ENCODE results near the gene SPPL3.
"Not testable (repeated sequence)": the region's sequence is repeated elsewhere in the genome, so short reads cannot be mapped to it uniquely, and the experiment has no call there.

SPPL3 gene

GRCh38 chr12:120847392-120847791 lies 56.8 kb downstream of the SPPL3 start:
- Histone ChIP-seq H3K36me3 (ENCODE audit: control insufficient read depth, insufficient read depth, low read length) (no peaks in the 10 kb centered on the region), H3K27me3 (ENCODE audit: control insufficient read depth, insufficient read depth, low read length) (no peaks in the 10 kb centered on the region), H3K9me3 (ENCODE audit: control insufficient read depth, low read length) (no peaks in the 10 kb centered on the region), H3K9ac (ENCODE audit: low read length) (no peak overlapping the region), H3K4me3 (ENCODE audit: low read length) (no peak overlapping the region), H3K4me1 (ENCODE audit: control insufficient read depth, insufficient read depth, low read length) (peaks cover 22% of the 10 kb centered on the region)

DNA sequence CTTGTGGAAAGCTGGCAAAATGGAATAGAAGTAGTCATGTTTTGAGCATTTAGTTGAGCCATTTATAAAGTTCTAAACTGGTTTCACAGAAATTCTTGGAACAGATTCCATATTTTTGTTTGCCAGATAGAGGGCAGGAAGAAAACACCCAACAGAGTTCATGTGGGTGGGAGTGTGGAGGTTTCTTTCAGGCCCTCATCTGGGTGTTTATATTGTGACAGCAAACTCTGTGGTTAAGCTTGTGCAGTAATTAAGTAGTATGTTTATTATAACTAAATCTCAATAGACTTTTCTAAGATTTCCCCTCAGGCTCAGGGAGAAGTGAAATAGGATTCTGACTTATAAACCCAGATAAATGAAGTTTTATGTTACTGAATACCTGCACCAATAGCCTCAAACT lies 57.4 kb downstream of the SPPL3 start:
- Histone ChIP-seq H3K4me3 (ENCODE audit: low read length) (no peak overlapping the region), H3K9me3 (ENCODE audit: control insufficient read depth, low read length) (no peaks in the 10 kb centered on the region), H3K4me1 (ENCODE audit: control insufficient read depth, insufficient read depth, low read length) (peaks cover 22% of the 10 kb centered on the region), H3K9ac (ENCODE audit: low read length) (no peak overlapping the region), H3K27me3 (ENCODE audit: control insufficient read depth, insufficient read depth, low read length) (no peaks in the 10 kb centered on the region), H3K36me3 (ENCODE audit: control insufficient read depth, insufficient read depth, low read length) (no peaks in the 10 kb centered on the region)

DNA sequence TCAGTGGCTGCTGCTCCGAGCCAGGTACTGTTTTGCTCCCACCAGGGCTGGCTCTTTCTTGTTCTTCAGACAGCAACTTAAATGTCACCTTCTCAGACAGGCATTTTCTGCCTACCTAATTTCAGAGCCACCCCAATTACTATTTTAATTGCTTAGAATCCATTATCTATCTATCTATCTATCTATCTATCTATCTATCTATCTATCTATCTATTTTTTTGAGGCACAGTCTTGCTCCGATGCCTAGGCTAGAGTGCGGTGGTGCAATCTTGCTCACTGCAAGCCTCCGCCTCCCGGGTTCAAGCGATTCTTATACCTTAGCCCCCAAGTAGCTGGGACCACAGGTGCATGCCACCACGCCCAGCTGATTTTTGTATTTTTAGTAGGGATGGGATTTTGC lies 58.5 kb downstream of the SPPL3 start:
- no peaks in the 10 kb centered on the region for H3K36me3 ChIP-seq (ENCODE audit: control insufficient read depth, insufficient read depth, low read length)
- H3K4me1 ChIP-seq (ENCODE audit: control insufficient read depth, insufficient read depth, low read length), result peaks cover 22% of the 10 kb centered on the region
- H3K9me3 ChIP-seq (ENCODE audit: control insufficient read depth, low read length), result no peaks in the 10 kb centered on the region
- H3K9ac ChIP-seq (ENCODE audit: low read length), result no peak overlapping the region
- no peaks in the 10 kb centered on the region for H3K27me3 ChIP-seq (ENCODE audit: control insufficient read depth, insufficient read depth, low read length)
- H3K4me3 ChIP-seq (ENCODE audit: low read length), result no peak overlapping the region

DNA sequence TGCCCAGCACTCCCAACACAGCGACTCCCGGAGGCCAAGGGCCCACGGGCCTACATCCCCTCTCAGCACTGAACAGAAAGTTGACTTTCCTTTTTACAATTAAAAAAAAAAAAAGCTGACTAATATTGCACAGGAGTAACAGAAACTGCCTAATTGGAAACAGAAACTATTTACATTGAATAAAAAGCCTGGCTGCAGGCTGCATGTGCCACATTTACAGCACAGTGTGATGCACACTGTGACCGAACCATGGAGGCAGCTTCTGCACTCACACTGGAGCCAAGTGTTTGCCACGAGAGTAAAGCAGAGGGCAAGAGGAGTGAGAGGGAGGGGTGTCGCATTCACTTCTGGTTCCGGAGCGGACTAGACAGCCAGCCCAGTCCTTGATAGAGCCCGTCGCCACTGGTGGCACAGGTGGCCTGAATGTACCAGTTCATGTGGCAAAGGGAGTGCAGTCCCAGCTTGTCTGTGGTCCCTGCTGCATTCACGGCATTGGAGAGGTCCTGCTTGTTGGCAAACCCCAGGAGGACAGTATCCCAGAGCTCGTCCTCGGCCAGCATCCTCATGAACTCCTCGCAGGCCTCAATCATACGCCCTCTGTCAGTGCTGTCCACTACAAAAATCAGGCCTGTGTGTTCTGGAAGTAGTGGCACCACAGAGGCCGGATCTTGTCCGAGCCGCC lies 59.2 kb downstream of the SPPL3 start:
- H3K9ac ChIP-seq (ENCODE audit: low read length), result no peak overlapping the region
- peaks cover 17% of the 10 kb centered on the region for H3K4me1 ChIP-seq (ENCODE audit: control insufficient read depth, insufficient read depth, low read length)
- no peaks in the 10 kb centered on the region for H3K9me3 ChIP-seq (ENCODE audit: control insufficient read depth, low read length)

GRCh38 chr12:120844297-120844696 lies 59.9 kb downstream of the SPPL3 start:
- no peak overlapping the region for H3K4me3 ChIP-seq (ENCODE audit: low read length)
- no peaks in the 10 kb centered on the region for H3K9me3 ChIP-seq (ENCODE audit: control insufficient read depth, low read length)
- no peaks in the 10 kb centered on the region for H3K36me3 ChIP-seq (ENCODE audit: control insufficient read depth, insufficient read depth, low read length)
- no peaks in the 10 kb centered on the region for H3K27me3 ChIP-seq (ENCODE audit: control insufficient read depth, insufficient read depth, low read length)
- no peak overlapping the region for H3K9ac ChIP-seq (ENCODE audit: low read length)
- H3K4me1 ChIP-seq (ENCODE audit: control insufficient read depth, insufficient read depth, low read length), result peaks cover 16% of the 10 kb centered on the region

More for the DNA sequence above, 59.2 kb downstream of the SPPL3 start:
- Histone ChIP-seq H3K4me3 (ENCODE audit: low read length) (no peak overlapping the region), H3K36me3 (ENCODE audit: control insufficient read depth, insufficient read depth, low read length) (no peaks in the 10 kb centered on the region), H3K27me3 (ENCODE audit: control insufficient read depth, insufficient read depth, low read length) (no peaks in the 10 kb centered on the region)

DNA sequence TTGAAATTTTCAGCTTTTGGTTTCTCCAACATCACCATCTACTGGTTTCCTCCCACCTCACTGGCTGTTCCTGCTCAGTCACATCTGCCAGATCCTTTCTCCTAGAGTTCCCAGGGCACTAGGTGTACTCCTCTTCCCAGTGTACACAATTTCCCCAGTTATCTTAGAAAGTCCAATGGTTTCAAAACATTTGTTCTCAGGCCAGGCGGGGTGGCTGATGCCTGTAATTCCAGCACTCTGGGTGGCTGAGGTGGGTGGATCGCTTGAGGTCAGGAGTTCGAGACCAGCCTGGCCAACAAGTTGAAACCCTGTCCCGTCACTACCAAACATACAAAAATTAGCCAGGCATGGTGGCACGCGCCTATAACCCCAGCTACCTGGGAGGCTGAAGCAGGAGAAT lies 60.7 kb downstream of the SPPL3 start:
- no peak overlapping the region for H3K9ac ChIP-seq (ENCODE audit: low read length)

DNA sequence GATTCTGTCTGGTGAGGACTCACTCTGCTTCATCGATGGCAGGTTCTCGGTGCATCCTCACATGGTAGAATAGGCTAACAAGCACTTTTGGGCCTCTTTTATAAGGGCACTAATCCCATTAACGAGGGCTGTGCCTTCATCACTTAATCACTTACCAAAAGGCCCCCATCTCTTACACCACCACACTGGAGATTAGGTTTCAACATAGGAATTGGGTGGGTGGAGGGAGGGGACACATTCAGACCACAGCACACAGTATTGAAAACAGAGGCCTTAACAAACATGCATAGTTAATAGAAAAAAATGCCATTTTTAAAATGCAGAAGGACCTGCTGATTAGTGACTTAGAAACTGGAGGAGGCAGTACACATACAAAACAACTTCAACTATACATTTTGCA lies 61.6 kb downstream of the SPPL3 start:
- Histone ChIP-seq H3K4me3 (ENCODE audit: low read length) (no peak overlapping the region), H3K9ac (ENCODE audit: low read length) (no peak overlapping the region), H3K9me3 (ENCODE audit: control insufficient read depth, low read length) (no peaks in the 10 kb centered on the region), H3K27me3 (ENCODE audit: control insufficient read depth, insufficient read depth, low read length) (no peaks in the 10 kb centered on the region), H3K36me3 (ENCODE audit: control insufficient read depth, insufficient read depth, low read length) (no peaks in the 10 kb centered on the region), H3K4me1 (ENCODE audit: control insufficient read depth, insufficient read depth, low read length) (peaks cover 8% of the 10 kb centered on the region)

More for the DNA sequence above, 60.7 kb downstream of the SPPL3 start:
- no peak overlapping the region for H3K4me3 ChIP-seq (ENCODE audit: low read length)
- H3K4me1 ChIP-seq (ENCODE audit: control insufficient read depth, insufficient read depth, low read length), result peaks cover 15% of the 10 kb centered on the region
- no peaks in the 10 kb centered on the region for H3K36me3 ChIP-seq (ENCODE audit: control insufficient read depth, insufficient read depth, low read length)
- no peaks in the 10 kb centered on the region for H3K27me3 ChIP-seq (ENCODE audit: control insufficient read depth, insufficient read depth, low read length)
- H3K9me3 ChIP-seq (ENCODE audit: control insufficient read depth, low read length), result no peaks in the 10 kb centered on the region

DNA sequence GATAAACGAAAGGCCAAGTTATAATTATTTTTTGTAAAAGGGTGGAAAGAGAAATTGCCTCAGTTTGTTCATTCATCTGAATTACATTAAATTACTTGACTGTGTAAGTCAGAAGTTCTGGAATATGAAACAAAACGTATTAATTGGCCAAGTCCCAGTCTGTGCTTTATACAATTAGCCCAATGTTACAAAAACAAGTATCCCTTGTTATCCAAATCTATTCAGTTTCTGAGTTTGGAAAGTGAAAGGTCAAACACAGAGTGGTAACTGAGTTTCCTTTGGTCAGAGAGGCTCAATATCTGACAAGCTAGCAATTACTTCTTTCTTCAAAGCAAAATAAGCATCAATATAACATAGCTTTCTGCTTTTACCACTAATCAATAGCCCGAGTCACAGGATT lies 62.6 kb downstream of the SPPL3 start:
- Histone ChIP-seq H3K36me3 (ENCODE audit: control insufficient read depth, insufficient read depth, low read length) (no peaks in the 10 kb centered on the region), H3K4me3 (ENCODE audit: low read length) (no peak overlapping the region), H3K9me3 (ENCODE audit: control insufficient read depth, low read length) (no peaks in the 10 kb centered on the region), H3K4me1 (ENCODE audit: control insufficient read depth, insufficient read depth, low read length) (peaks cover 1% of the 10 kb centered on the region), H3K27me3 (ENCODE audit: control insufficient read depth, insufficient read depth, low read length) (no peaks in the 10 kb centered on the region), H3K9ac (ENCODE audit: low read length) (no peak overlapping the region)

GRCh38 chr12:120839503-120839902 lies 64.7 kb downstream of the SPPL3 start:
- H3K27me3 ChIP-seq (ENCODE audit: control insufficient read depth, insufficient read depth, low read length), result no peaks in the 10 kb centered on the region
- peaks cover 8% of the 10 kb centered on the region for H3K4me1 ChIP-seq (ENCODE audit: control insufficient read depth, insufficient read depth, low read length)
- no peaks in the 10 kb centered on the region for H3K9me3 ChIP-seq (ENCODE audit: control insufficient read depth, low read length)
- H3K4me3 ChIP-seq (ENCODE audit: low read length), result no peak overlapping the region
- no peaks in the 10 kb centered on the region for H3K36me3 ChIP-seq (ENCODE audit: control insufficient read depth, insufficient read depth, low read length)
- H3K9ac ChIP-seq (ENCODE audit: low read length), result no peak overlapping the region

GRCh38 chr12:120838629-120839383 lies 65.4 kb downstream of the SPPL3 start:
- not testable (repeated sequence) for H3K36me3 ChIP-seq (ENCODE audit: control insufficient read depth, insufficient read depth, low read length); H3K9ac ChIP-seq (ENCODE audit: low read length); H3K9me3 ChIP-seq (ENCODE audit: control insufficient read depth, low read length); H3K27me3 ChIP-seq (ENCODE audit: control insufficient read depth, insufficient read depth, low read length); H3K4me1 ChIP-seq (ENCODE audit: control insufficient read depth, insufficient read depth, low read length); H3K4me3 ChIP-seq (ENCODE audit: low read length)

GRCh38 chr12:120836114-120836684 lies 68.0 kb downstream of the SPPL3 start:
- H3K4me3 ChIP-seq (ENCODE audit: low read length), result no peak overlapping the region
- H3K9me3 ChIP-seq (ENCODE audit: control insufficient read depth, low read length), result no peaks in the 10 kb centered on the region
- no peaks in the 10 kb centered on the region for H3K27me3 ChIP-seq (ENCODE audit: control insufficient read depth, insufficient read depth, low read length)
- peaks cover 13% of the 10 kb centered on the region for H3K4me1 ChIP-seq (ENCODE audit: control insufficient read depth, insufficient read depth, low read length)
- no peak overlapping the region for H3K9ac ChIP-seq (ENCODE audit: low read length)
- H3K36me3 ChIP-seq (ENCODE audit: control insufficient read depth, insufficient read depth, low read length), result no peaks in the 10 kb centered on the region

DNA sequence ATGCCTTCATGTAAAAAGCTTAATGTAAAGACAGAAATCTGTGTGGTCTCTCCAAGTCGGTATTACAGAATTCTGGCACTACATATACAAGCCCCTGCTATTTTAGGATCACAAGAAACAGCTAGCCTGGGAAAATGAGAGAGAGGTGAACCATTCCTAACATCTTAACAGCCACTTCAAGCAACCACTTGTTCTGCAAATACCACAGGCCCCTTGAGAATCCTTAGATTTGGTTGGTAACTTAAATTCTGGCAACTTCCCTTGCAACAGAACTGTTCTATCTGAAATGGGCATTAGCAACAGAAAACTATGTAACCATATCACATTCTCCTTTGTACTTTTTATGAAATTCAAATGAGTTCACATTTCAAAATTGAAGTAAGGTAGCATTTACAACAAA lies 68.5 kb downstream of the SPPL3 start:
- H3K9ac ChIP-seq (ENCODE audit: low read length), result no peak overlapping the region
- H3K36me3 ChIP-seq (ENCODE audit: control insufficient read depth, insufficient read depth, low read length), result no peaks in the 10 kb centered on the region
- H3K4me3 ChIP-seq (ENCODE audit: low read length), result no peak overlapping the region
- no peaks in the 10 kb centered on the region for H3K9me3 ChIP-seq (ENCODE audit: control insufficient read depth, low read length)
- peaks cover 16% of the 10 kb centered on the region for H3K4me1 ChIP-seq (ENCODE audit: control insufficient read depth, insufficient read depth, low read length)
- no peaks in the 10 kb centered on the region for H3K27me3 ChIP-seq (ENCODE audit: control insufficient read depth, insufficient read depth, low read length)
